Epithelial cell of proximal tubule (primary cell): ENCODE measurements around the gene SSNA1. TPM values are rescaled to one million over a fixed set of nuclear protein-coding genes. Genes with fewer than 3 reads are reported as not detected.
A peak's percentile ranks its signal among the peaks of the same experiment; 100 is the strongest.

ENCODE experiments used
- DNase-seq: peaks from one replicate; pipeline ENCODE4 v3.0.0-alpha.2; 2011; ENCODE audit warnings: low read depth
- H3K4me3 ChIP-seq: 2 replicates; pipeline ENCODE4 v1.5.1; 2011; ENCODE audit warnings: low read depth, mild to moderate bottlenecking, low read length
- total RNA-seq: library from RNA; depleted of rRNA; stranded (reverse); fragments of >200 nt; gene quantifications from 2 replicates; pipeline ENCODE4 v1.2.3, GENCODE V29; 2015
- TF ChIP-seq, protein P1 (sequence below): conservative IDR thresholded peaks from 2 replicates; pipeline ENCODE4 v1.5.1; 2012; ENCODE audit warnings: low read depth, mild to moderate bottlenecking, low read length

Gene SSNA1
- total RNA-seq, 1 donor from 2014 or later = 139 TPM

DNA sequence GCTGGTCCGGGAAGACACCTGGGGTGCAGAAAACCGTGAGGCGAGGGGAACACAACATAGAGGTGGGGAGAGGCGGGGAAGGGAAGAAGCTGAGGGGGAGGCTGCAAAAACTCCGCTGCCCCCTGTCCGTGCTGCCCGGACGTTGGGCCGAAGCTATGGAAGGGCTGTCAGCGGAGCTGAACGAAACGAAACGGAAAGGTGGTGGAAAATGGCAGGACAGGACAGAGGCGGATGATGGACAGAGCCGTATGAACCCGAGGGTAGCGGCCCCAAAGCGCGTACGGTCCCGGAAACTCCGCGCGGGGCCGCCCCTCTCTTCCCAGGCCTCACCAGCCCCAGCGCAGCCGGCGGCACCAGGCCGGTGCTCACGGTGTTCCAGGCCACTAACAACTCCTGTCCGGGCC is 388 bp upstream of the SSNA1 start:
- H3K4me3 ChIP-seq = peak overlapping the region; percentile 97
- TF ChIP-seq, protein P1, sequence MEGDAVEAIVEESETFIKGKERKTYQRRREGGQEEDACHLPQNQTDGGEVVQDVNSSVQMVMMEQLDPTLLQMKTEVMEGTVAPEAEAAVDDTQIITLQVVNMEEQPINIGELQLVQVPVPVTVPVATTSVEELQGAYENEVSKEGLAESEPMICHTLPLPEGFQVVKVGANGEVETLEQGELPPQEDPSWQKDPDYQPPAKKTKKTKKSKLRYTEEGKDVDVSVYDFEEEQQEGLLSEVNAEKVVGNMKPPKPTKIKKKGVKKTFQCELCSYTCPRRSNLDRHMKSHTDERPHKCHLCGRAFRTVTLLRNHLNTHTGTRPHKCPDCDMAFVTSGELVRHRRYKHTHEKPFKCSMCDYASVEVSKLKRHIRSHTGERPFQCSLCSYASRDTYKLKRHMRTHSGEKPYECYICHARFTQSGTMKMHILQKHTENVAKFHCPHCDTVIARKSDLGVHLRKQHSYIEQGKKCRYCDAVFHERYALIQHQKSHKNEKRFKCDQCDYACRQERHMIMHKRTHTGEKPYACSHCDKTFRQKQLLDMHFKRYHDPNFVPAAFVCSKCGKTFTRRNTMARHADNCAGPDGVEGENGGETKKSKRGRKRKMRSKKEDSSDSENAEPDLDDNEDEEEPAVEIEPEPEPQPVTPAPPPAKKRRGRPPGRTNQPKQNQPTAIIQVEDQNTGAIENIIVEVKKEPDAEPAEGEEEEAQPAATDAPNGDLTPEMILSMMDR = no peak
- no peak for DNase-seq

DNA sequence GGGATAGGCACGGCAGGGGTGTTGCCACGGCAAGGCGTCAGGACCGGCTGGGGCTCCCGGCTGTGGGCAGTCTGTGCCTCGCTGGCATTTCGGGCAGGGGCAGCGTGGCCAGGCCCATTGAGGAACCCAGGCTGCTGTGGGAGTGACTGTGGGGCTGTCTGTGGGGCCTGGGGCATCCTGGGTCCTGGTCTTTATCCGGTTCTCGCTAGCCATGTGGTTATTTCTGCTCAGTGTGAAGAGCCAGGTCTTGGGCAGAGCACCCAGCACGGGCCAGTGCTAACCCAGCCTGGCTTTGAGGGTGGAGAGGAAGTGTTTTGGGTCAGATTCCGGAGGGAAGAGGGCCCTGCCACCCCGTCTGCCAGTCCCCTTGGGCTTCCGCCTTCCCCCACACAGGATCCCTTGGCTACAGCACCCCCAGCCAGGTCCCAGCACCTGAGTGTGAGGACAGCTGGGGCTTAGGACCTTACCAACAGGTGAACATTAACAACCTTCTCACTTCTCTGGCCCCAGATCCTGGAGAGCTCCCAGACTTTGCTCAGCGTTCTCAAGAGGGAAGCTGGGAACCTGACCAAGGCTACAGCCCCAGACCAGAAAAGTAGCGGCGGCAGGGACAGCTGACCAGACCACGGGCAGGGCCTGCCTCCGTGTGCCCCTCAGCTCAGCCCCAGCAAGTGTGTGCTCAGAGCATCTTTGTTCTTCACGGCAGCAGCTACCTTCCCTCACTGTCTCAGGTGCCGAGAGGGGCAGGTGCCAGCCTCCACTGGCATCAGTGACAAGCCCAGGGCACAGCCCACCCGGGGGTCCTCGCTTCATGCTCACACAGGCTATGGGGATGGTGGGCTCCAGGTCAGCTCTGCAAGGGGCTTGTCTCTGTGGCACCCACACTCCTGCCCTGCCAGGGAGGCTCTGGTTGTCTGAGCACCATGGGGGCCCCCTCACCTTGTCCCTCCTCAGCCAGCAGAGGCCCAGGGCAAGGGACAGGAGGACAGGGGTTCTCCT is 1.1 kb downstream of the SSNA1 start:
- DNase-seq = no peak
- peak overlapping the region; percentile 97 for H3K4me3 ChIP-seq
- TF ChIP-seq, protein P1 = no peak

DNA sequence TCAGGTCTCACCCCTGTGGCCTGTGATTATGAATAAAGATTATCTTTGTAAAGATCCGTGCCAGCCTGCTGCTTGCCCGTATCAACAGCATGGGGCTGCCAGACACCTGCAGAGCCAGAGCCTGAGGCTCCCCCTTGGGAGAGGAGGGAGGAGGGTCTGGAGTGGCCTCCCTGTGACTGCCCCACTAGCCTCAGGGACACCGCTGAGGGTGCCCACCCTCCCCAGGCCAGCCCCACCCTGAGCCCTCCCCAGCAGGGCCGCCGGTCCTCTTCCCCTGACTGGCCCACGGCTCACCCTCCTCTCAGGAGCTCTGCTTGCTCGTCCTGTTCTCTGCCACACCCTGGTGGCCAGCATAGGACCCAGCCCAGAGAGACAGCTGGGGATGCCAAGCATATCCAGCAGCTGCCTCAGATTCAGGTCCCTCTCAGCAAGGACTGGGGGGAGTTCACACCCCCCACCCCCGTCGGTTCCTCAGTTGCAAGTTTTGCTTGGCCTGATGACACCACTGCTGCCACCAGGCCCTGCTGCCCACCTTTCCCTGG is 1.9 kb downstream of the SSNA1 start:
- TF ChIP-seq, protein P1 = peak; percentile 12
- DNase-seq = no peak

DNA sequence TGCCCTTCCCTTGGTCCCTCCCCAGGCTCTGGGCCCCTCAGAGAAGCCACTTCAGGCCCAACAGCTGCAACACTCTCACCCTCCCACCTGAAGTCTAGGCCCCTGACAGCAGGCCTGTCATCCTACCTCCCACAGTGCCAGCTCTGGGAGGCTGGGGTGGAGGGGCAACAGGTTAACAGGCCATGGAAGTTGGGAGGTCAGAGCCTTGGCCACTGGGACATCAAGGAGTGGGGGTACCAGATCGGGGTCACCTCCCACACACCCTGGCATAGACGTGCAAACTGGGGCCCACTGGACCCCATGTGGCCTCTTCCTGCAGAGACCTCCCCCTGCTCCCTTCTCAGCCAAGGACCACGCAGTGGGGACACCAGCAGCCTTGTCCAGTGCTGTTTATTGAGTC is 2.8 kb downstream of the SSNA1 start:
- TF ChIP-seq, protein P1 = no peak
- H3K4me3 ChIP-seq = no peak overlapping the region
- DNase-seq = no peak

More for the DNA sequence above, 1.9 kb downstream of the SSNA1 start:
- H3K4me3 ChIP-seq = no peak overlapping the region

DNA sequence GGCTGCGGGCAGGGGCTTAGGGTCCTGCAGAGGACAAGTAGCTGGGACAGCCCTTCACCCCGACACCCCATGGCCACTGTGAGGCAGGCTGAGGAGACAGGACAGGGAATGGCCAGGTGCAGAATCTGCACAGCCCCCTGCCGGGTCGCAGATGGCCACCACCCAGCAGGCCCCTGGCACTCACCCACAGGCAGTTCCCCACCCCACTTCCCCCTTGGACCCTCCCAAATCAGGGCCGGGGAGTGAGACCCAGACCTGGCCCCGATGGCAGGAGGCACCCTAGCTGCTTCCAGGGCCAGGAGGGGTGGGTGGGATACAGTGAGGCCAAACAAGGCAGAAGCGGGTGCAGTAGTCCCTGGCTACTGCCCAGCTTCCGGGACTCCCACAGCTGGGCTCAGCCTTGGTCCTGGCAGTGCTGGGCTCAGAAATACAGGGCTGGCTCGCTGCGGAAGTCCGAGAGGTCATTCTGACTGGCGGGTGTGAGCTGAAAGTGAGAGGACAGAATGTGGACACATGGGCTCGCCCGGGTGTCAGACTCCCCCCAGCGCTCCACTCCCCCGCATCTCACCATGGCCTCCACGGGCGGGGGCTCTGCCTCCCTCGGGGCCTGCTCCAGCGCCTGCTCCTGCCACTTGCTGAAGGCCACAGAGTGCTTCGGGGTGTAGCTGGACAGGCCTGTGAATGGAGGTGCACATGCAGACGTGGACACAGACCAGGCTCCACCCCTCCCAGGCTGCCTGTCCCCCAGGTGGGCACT is 3.4 kb downstream of the SSNA1 start:
- no peak for DNase-seq
- no peak overlapping the region for H3K4me3 ChIP-seq
- TF ChIP-seq, protein P1 = no peak

DNA sequence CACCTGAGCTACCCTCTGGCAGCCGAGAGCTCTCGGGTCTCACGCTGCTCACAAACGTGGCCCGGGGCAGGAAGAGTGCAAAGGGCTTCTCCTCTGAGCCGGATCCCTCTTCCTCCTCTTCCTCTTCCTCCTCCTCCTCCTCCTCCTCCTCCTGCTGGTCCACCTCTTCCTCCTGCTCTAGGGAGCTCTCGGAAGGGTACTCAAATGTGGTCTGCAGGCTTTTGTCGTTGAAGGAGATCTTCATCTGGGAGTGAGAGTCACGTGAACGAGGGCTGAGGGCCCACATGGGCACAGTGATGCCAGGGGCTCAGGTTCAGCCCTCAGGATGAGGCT is 3.9 kb downstream of the SSNA1 start:
- DNase-seq = no peak
- TF ChIP-seq, protein P1 = no peak
- no peak overlapping the region for H3K4me3 ChIP-seq
